ENCODE results near the gene TMEM120B.

- no peak for TF ChIP-seq CTCF (conservative IDR thresholded peaks at IDR 0.05; ENCODE audit: low read length)
- no peak for TF ChIP-seq EZH2phosphoT487 (IDR thresholded peaks at IDR 0.05; ENCODE audit: borderline replicate concordance)
Observed at GRCh38 chr12:121769297-121769830, 56.8 kb downstream of the TMEM120B start.
